Measurements from ENCODE around the gene EIF4EBP3.

The EIF4EBP3 gene

DNA sequence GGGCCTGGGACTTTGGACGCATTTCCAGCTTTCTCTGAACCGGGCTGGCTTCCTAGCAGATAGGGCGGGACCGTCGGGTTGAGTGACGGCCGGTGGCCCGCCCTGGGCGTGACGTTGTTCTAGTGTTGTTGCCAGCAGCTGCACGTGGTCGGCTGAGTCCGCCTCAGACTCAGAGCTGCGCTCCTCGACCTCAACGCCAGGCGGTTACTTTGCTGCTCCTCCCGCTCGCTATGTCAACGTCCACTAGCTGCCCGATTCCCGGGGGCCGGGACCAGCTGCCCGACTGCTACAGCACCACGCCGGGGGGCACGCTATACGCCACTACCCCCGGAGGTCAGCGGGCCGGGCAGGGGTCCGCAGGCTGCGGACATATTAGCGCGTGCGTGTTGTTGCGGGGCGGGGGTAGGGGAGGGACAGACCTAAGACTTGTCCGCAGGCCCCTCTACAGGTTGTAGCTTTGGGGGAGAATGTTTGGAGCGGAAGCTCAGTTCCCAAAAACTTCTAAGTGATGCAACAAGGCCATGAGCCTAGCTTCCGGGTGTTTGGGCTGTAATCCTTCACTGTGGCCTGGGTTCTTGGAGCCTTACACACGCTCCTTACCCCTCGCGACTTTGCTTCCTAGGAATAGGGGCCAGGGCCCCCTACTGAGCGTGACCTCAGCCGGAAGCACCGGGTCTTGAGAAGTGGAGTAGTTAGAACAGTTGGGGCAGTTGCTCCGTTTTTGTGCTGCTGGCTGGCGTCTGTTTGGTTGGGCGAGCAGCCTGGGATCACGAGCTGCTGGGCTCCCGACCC lies at the start of gene EIF4EBP3:
EIF4EBP3 (plus strand) TSS at position 155 of the 792 bp plus-strand sequence; CDS start at position 231, 76 bp downstream.
- peak; percentile 71 for DNase-seq

- DNase-seq: no peak
These were observed 49.6 kb upstream of the EIF4EBP3 start for GRCh38 chr5:140497897-140498296.

GRCh38 chr5:140498591-140498990 lies 48.9 kb upstream of the EIF4EBP3 start:
- no peak for DNase-seq

DNA sequence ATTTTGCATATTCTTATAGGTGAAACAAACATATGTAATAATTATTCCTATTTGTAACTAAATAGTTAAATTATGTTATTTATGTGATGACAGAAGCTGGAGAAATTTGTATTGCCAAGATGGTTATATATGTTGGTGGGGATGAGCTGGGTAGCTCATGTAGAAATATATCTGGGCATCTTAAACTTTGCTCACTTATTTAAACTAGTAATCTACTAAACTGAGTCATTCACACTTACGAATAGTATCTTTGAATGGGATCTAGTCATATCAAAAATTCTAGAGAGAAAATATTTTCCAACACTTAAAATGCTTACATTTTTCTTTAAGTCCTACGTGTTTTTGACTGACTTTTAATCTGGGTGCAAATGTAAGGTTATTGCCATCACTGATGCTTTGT lies 44.6 kb upstream of the EIF4EBP3 start:
- no peak for DNase-seq

DNA sequence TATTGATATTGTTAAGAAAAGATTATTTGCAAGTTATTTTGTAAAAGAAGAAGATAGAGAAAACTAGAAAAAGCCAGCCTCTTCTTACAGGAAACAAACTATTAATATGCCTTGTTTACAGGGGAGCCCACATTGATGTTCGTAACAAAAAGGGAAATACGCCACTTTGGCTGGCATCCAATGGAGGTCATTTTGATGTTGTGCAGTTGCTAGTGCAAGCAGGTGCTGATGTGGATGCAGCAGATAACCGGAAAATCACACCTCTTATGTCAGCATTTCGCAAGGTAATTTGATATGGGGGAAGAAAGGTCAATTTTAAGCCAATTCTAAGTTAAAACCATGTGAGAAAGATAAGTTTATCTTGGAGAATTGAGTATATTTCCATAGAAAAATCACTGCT lies 37.6 kb upstream of the EIF4EBP3 start:
- DNase-seq: no peak

- no peak for DNase-seq
These were observed 34.3 kb upstream of the EIF4EBP3 start for GRCh38 chr5:140513124-140513523.

DNA sequence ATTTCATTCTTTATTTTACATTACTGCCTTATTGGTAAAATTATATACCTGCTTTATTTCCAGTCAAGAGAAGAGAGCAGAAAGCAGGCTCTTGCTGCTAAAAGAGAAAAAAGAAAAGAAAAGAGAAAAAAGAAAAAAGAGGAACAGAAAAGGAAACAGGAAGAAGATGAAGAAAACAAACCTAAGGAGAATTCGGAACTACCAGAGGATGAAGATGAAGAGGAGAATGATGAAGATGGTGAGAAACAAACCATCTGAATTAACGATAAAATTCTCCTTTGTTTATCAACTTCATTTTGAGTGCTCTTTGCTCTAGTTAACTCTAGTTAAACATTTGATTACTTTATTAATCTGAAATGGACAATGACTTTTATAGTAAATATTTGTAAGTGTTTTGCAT lies 23.5 kb upstream of the EIF4EBP3 start:
- DNase-seq: no peak

DNA sequence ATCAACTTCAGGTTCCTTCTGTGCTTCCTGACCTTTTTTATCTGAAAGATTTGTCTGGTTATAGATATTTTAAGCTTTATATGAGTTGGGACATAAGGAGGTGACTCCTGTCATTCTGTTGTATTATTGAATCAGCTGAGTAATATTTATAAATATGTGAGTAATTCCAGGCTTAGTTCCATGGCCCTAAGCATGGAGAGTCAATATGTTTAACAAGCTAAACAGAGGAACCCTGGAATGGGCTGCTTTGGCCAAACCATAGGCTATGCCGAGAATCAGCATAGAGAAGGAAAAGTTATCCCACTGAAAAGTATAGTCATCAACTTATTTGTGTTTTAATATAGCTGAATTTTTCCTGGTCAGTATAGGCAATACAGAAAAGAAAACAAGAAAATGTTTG lies 7.2 kb upstream of the EIF4EBP3 start:
- DNase-seq: no peak

GRCh38 chr5:140542972-140543371 lies 4.5 kb upstream of the EIF4EBP3 start:
- DNase-seq: no peak

- DNase-seq: no peak
These were observed 2.5 kb upstream of the EIF4EBP3 start for GRCh38 chr5:140544986-140545385.

DNA sequence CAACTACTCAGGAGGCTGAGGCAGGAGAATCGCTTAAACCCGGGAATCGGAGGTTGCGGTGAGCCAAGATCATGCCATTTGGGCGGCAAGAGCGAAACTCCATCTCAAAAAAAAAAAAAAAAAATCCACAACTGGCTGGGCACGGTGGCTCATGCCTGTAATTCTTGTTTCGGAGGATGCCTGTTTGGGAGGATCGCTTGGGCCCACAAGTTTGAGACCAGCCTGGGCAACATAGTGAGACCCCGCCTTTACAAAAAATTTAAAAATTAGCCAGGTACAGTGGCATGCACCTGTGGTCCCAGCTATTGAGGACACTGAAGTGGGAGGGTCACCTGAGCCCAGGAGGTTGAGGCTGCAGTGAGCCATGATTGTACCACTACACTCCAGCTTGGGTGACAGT lies 1.9 kb upstream of the EIF4EBP3 start:
- no peak for DNase-seq

- DNase-seq: no peak
These were observed 483 bp upstream of the EIF4EBP3 start for GRCh38 chr5:140546851-140547507.

DNA sequence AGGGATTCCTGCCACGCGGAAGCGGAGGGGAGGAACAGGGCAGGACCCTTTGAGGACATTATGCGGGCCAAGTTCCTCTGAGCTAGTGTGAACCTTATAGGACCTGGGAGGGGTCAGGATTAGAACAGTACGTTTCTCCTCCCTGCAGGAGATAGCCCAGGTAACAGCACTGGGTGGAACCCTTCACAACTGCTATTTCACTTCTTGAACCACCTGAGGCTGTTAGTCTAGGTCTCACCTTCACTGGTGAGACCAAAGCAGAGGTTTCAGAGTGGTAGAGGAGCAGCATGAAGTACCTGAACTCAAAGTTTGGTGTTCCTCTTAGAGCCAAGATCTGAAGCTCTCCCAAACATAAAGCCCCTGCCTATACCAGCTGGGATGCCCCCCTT lies 832 bp downstream of the EIF4EBP3 start:
- DNase-seq: no peak

- no peak for DNase-seq
These were observed 1.3 kb downstream of the EIF4EBP3 start for GRCh38 chr5:140548791-140549190.

DNA sequence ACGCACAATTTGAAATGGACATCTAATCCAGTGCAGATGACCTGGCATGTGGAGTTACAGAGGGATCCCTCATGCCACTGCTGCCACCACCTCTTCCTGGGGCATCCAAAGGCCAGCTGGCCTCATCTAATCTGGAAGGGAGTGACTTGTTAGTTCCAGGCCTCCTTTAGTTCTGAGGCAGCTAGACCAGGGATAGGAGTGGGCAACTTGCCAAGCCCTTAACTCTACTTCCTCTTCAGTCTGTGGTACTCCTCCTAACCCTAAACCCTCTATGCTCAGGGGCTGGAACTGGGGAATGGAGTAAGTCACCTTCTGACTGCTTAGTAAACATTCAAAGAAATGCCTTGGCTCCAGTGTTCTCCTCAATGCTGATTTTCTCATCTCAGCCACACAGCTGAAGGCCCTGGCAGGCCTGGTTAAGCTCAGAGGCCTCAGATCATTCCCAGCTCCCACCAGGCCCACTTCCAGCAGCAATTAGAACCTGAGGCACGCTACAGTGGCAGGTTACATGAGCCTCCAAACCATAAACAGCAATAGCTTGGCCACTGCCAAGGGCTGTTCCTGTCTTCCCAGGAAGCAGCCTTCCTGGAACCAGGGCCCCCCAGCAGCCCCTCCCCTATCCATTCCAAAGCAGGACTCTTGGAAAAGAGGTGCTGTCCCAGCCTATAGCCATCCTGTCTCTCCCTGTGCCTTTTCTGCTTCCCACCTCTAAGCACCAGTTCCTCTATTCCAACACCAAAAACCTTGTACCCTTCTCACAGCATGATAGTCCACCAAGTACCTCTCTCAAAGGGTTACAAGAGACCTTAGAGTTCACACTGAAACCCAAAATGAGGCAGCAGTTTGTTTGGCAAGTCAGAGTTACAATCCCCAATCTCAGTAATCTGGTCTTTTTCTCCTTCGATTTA lies 2.0 kb downstream of the EIF4EBP3 start:
- no peak for DNase-seq

DNA sequence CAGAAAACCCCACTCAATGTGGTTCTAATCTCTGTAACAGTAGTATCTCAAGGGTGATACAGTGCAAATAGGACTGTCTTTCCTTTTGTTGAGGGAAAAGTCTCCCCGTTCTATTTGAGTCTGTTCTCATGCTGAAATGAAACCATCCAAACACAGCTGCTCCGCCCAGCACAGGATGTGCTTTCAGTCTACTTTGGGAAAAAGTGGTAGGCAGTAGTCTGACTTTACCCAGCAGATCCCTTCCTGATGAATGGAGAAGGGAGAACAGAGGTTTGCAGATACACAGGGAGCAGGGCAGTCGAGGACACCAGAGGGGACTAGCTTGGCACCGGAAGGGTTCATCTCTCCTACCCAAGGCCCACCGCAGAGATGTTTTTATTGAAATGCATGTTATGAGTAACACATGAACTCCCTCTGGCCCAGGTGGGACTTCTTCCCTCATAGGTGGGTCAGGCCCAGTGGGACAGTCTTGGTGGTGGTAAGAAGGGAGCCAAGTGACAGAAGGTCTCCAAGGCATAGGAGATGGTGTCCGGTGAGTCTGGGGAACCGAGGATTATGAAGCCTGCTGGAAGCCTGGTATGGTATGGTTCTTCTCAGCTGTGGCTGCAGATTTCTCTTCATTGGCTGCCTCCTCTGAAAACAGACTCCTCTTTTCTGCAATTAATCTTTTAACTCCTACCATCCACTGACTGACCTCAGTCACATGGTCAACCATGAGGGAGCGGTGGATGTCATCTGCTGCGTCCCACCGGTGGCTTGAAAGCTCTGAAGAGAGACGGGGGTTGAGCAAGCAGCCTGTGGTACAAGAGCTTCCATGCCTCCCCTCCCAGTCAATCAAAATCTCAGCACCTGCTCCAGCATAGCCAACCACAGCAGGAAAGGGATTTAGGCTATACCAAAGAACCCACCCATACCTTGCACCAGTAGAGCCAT lies 3.0 kb downstream of the EIF4EBP3 start:
- DNase-seq: no peak

DNA sequence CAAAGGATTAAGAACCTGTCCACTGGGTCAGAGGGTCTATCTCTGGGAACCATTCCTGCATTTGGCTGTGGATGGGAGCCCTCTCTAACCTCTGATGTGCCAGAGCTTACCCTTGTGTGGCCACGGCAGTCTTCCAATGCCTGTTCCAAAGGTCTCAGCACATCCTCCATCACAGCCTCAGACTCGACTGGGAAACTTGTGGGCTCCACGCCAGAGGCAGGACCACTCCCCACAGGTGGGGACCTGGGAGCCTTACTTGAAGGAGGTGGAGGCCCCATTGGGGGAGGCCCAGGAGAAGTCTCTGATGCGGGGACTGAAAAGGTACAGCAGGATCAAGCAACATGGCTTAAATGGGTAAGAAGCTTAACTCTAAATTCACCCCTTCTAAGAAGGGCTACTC lies 4.4 kb downstream of the EIF4EBP3 start:
- no peak for DNase-seq

GRCh38 chr5:140553657-140554056 lies 6.2 kb downstream of the EIF4EBP3 start:
- no peak for DNase-seq

DNA sequence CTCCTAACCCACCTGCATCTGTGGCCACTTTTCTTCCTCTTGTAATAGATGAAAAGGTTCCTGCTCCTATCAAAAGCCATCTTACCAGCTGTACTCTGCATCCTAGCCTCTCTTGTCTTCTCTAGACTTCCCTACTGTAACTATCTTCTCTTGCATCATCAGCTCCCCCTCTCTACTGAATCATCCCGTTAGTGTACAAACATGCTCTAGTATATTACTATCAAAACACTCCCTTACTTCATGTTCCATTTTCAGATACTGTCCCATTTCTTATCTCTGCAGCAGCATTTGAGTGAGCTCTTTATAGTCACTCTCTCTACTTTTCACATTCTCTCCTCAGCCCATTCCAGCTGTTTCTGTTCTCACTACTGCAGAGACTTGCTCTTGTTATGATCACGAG lies 7.0 kb downstream of the EIF4EBP3 start:
- DNase-seq: no peak

DNA sequence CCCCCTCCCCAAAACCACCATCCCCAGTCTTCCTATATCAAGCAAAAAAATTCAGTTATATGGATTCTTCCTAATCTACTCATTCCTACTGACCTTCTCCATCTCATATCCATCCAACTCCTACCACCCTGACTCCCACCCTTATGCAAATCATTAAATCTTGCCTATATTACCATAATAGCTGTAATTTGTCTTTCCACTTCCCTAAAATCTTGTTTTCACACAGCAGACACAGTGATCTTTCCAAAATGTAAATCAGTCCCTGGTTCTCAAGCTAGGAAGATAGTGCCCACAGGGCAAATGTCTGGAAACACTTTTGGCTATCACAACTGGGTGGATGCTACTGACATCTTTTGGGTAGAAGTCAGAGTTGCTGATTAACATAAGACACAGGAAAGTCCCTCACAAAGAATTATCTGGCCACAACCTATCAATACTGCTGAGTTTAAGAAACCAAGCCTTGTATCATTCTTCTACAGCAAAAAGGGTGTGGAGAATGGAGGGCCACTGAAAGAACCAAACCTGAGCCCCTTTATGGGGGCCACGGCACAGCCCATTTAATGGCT lies 8.4 kb downstream of the EIF4EBP3 start:
- no peak for DNase-seq

DNA sequence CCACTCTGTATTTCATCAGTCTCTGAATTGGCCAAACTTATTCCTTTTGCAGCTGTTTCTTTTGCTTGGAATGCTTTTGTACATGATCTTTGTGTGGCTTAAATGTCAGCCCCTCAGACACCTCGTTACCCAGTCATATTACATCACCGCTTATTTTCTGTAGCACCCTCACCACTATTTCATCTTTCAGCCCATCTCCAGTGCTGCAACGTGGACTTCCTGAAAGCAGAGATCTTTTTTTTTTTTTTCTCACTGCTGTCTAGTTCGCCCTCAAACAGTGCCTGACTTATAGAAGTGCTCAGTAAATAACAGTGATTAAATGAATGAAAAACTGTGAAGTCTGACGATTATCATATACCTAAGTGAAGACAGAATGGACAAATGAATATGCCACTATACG lies 9.0 kb downstream of the EIF4EBP3 start:
- DNase-seq: no peak
